ENCODE data around the gene PTK6. TPM values are rescaled to one million over a fixed set of nuclear protein-coding genes. Genes with fewer than 3 reads are reported as not detected.

The PTK6 gene
- total RNA-seq, 4 donors from 2014 or later, result 8.3 to 109 (median 84.5) TPM

DNA sequence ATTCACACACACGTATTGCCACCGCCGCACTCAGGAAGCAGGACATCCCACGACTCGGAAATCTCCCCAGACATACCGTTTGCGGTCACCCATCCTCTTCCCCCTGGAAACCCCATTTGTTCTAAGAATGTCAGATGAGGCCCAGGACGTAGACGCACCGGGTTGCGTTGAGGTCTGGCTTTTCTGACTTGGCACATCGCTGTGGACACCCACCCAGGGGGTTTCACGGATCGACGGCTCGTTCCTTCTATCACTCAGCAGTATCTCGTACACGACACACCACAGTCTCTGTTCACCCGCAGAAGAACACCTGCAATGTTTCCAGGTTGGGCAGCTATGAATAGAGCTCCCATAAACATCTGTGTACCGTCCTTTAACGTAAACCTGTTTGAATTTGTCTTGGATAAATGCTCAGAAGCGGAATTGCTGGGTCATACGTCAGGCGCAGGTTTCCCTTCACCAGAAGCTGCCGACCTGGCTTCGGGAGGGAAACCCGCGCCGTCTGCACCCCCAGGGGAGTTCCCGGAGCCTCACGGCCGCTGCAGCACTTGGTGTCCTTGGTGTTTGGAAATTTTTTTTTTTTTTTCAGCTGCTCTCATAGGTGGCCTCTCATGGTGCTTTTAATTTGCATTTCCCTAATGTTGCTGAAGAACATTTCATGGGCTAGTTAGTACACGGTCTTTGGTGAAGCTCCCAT is 29.0 kb downstream of the PTK6 start:
- Histone ChIP-seq H3K36me3 (no peaks in the 10 kb centered on the region), H3K9me3 (peaks cover 0 to 15% (median 2%) of the 10 kb centered on the region in 4 donors), H3K4me1 (no peaks in the 10 kb centered on the region), H3K27me3 (no peaks in the 10 kb centered on the region), H3K4me3 (no peak overlapping the region), H3K27ac (no peak overlapping the region)
- TF ChIP-seq POLR2A (IDR thresholded peaks at IDR 0.05), result no peak
- TF ChIP-seq, protein P1, sequence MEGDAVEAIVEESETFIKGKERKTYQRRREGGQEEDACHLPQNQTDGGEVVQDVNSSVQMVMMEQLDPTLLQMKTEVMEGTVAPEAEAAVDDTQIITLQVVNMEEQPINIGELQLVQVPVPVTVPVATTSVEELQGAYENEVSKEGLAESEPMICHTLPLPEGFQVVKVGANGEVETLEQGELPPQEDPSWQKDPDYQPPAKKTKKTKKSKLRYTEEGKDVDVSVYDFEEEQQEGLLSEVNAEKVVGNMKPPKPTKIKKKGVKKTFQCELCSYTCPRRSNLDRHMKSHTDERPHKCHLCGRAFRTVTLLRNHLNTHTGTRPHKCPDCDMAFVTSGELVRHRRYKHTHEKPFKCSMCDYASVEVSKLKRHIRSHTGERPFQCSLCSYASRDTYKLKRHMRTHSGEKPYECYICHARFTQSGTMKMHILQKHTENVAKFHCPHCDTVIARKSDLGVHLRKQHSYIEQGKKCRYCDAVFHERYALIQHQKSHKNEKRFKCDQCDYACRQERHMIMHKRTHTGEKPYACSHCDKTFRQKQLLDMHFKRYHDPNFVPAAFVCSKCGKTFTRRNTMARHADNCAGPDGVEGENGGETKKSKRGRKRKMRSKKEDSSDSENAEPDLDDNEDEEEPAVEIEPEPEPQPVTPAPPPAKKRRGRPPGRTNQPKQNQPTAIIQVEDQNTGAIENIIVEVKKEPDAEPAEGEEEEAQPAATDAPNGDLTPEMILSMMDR (IDR thresholded peaks at IDR 0.05), result no peak
- no peak for DNase-seq

DNA sequence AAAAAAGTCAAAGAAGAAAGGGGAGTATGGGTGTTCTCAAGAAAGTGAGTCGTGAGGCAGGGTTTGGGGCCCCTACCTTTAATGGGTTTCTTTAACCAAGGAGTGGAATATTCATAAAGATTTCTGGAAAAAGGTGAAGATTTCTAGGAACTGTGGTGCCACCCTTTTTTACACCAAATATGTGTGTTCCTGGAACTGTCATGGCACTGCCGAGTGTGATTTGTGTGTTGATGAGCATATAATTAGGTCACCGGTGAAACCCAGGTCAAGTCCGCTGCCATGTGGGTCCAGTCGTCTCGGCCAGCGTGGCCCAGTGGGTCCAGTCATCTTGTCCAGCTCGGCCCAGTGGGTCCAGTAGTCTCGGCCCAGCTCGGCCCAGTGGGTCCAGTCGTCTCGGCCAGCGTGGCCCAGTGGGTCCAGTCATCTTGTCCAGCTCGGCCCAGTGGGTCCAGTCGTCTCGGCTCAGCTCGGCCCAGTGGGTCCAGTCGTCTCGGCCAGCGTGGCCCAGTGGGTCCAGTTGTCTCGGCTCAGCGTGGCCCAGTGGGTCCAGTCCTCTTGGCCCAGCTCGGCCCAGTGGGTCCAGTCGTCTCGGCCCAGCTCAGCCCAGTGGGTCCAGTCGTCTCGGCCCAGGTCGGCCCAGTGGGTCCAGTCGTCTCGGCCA is 30.0 kb downstream of the PTK6 start:
- no peak for DNase-seq
- Histone ChIP-seq H3K4me1 (no peaks in the 10 kb centered on the region), H3K27ac (no peak overlapping the region), H3K36me3 (no peaks in the 10 kb centered on the region), H3K9me3 (peaks cover 0 to 15% (median 2%) of the 10 kb centered on the region in 4 donors), H3K27me3 (no peaks in the 10 kb centered on the region), H3K4me3 (no peak overlapping the region)
- no peak for TF ChIP-seq POLR2A (IDR thresholded peaks at IDR 0.05)
- TF ChIP-seq, protein P1 (IDR thresholded peaks at IDR 0.05), result no peak

DNA sequence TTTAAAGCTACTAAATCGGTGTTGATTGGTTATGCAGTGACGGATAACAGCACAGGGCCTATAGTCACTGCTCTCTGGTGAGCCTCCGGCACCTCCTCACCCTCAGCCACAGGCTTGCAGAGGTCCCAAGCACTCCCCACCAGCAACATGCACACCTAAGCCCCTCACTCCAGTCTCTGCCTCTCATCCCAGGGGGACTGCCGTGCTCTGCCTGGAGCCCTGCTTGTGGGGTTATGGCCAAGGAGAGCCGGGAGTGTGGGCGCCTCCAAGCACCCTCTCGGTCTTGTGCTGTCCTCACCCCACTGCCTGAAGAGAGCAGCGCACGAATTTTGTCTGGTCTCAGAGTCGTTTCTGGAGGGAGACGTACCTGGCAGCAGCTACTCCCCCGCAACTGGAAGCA is 31.5 kb downstream of the PTK6 start:
- Histone ChIP-seq H3K36me3 (no peaks in the 10 kb centered on the region), H3K27me3 (no peaks in the 10 kb centered on the region), H3K27ac (no peak overlapping the region), H3K4me3 (no peak overlapping the region), H3K4me1 (no peaks in the 10 kb centered on the region), H3K9me3 (peaks cover 0 to 15% (median 2%) of the 10 kb centered on the region in 4 donors)
- TF ChIP-seq POLR2A (IDR thresholded peaks at IDR 0.05), result no peak
- TF ChIP-seq, protein P1 (IDR thresholded peaks at IDR 0.05), result no peak
- no peak for DNase-seq

DNA sequence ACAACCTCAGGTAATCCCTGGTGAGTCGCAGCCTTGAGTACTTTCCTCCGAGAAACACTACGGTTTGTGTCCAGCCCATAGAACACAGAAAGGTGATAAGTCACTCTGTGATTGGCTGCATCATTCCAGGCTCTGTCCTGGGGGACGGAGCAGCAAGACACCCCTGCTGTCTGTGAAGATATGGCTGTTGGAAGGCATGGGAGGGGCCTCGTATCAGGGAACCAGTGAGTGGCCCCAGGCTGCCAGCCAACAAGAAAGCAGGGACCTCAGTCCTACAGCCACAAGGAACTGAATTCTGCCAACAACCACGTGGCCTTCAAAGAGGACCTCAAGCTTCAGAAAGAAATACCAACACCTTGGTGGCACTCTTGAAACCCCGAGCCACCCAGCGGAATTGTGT is 31.9 kb downstream of the PTK6 start:
- Histone ChIP-seq H3K27ac (no peak overlapping the region), H3K4me1 (no peaks in the 10 kb centered on the region), H3K36me3 (no peaks in the 10 kb centered on the region), H3K4me3 (no peak overlapping the region), H3K27me3 (no peaks in the 10 kb centered on the region), H3K9me3 (peaks cover 0 to 15% (median 2%) of the 10 kb centered on the region in 4 donors)
- no peak for TF ChIP-seq POLR2A (IDR thresholded peaks at IDR 0.05)
- TF ChIP-seq, protein P1 (IDR thresholded peaks at IDR 0.05), result no peak
- DNase-seq, result no peak

DNA sequence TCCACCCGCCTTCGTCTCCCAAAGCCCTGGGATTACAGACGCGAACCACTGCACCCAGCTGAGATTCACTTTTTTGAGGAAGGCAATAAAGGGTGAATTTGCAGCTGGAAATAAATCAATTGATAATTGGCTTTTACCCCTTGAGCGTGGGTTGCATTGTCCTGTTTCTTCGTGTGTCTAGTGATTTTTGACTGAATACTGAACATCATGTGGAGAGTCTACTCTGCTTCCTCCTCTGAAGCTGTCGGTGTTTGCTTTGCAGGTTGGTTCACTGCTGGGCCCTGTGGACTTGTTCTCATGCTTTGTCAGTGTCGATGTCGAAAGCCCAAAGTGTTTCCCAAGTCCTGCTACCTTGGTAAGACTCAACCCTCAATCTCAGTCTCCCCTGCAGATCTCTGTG is 32.5 kb downstream of the PTK6 start:
- no peak for DNase-seq
- peaks cover 0 to 1% (median under 1%) of the 10 kb centered on the region in 4 donors for H3K4me1 ChIP-seq
- H3K27me3 ChIP-seq, result peaks cover 0 to 3% of the 10 kb centered on the region in 2 donors
- no peaks in the 10 kb centered on the region for H3K36me3 ChIP-seq
- no peak for TF ChIP-seq POLR2A (IDR thresholded peaks at IDR 0.05)
- TF ChIP-seq, protein P1 (IDR thresholded peaks at IDR 0.05), result no peak
- no peak overlapping the region for H3K4me3 ChIP-seq
- peaks cover 0 to 15% (median 2%) of the 10 kb centered on the region in 4 donors for H3K9me3 ChIP-seq
- H3K27ac ChIP-seq, result no peak overlapping the region

Data from Peyer's patch (tissue), 4 donors.